Measurements from ENCODE around the gene NUP210L.

The NUP210L gene

DNA sequence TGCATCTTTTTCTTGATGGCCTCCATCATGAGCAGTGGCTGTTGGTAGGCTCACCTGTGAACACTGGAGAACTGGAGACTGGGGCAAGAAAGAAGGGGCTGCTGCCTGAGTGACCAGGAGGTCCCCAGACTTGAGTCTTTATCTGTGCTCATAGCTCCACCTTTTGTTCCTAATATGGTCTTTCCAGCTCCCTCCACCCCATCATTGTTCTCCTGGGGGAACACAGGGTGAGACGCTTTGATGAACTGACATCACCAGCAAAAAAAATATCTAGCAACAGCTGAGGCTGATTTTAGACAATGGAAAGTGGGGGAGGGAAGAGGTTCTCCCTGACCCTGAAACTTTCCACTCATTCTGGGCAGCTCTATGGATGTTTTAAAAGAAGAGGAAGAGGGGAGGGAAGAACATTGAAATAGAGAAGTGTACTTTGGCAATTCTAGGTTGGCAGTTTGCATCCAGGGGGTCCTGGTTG lies 37.2 kb upstream of the NUP210L start, which contains the start of gene TPM3:
Gene TPM3 (minus strand): TSS at position 111 of the 472 bp plus-strand sequence. CDS start 82 bp downstream, at position 29.
- Histone ChIP-seq H3K18ac (ENCODE audit: low read length) (no peak within 1 kb of the TSS), H3K4me3 (ENCODE audit: low read length) (no peak within 1 kb of the TSS)

DNA sequence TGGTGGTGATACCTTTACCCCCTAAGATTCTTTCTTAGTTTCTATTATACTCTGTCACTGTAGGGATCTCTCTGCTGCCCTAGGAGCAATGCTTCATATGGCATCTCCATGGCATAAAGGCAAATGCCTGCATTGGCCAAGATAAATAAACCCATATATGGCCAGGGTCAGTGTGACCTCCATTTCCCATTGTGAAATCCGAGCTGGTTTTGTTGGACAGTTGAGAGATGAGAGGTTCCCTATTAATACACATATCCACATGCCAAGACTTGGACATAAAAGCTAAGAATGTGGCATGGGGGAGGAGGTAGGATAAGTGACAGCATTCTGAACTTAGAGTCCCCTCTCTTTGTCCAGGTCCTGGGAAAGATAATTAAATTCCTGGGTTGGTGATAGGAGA lies 35.7 kb upstream of the NUP210L start:
- Histone ChIP-seq H2BK5ac (ENCODE audit: low read length) (no peak overlapping the region), H2BK15ac (replicated peaks; ENCODE audit: low read depth) (no peak overlapping the region), H3K4me2 (ENCODE audit: low read length) (no peak overlapping the region), H3K18ac (ENCODE audit: low read length) (no peak overlapping the region), H3K27me3 (ENCODE audit: insufficient read depth, low read length, poor library complexity) (no peaks in the 10 kb centered on the region), H2BK120ac (ENCODE audit: low read depth, low read length) (no peak overlapping the region), H3K4me3 (ENCODE audit: low read length) (no peak overlapping the region), H3K56ac (ENCODE audit: low read length) (no peak overlapping the region), H3K27ac (ENCODE audit: low read depth, low read length) (no peak overlapping the region), H3K4me1 (ENCODE audit: control insufficient read depth, low read depth, low read length) (no peaks in the 10 kb centered on the region), H3K4ac (ENCODE audit: low read depth, low read length) (no peak overlapping the region), H3K79me2 (ENCODE audit: control insufficient read depth, insufficient read depth, low read length) (no peaks in the 10 kb centered on the region), H4K8ac (ENCODE audit: low read depth, low read length) (no peak overlapping the region), H3K23ac (ENCODE audit: low read length) (no peak overlapping the region), H3K79me1 (ENCODE audit: low read length) (no peaks in the 10 kb centered on the region), H3K9ac (ENCODE audit: low read length) (no peak overlapping the region), H4K5ac (ENCODE audit: low read length) (no peak overlapping the region), H2AK5ac (ENCODE audit: low read length) (no peak overlapping the region), H3K36me3 (ENCODE audit: control insufficient read depth, insufficient read depth, low read length) (no peaks in the 10 kb centered on the region)
- no CpG with 5 or more reads among the region's 1 CpG for WGBS (ENCODE audit: extremely low coverage, insufficient coverage, low lambda C conversion rate)
- DNase-seq, result no peak

More for the DNA sequence above, 37.2 kb upstream of the NUP210L start, which contains the start of gene TPM3:
- H4K8ac ChIP-seq (ENCODE audit: low read depth, low read length), result no peak within 1 kb of the TSS
- H4K5ac ChIP-seq (ENCODE audit: low read length), result no peak within 1 kb of the TSS
- no peak within 1 kb of the TSS for H3K4ac ChIP-seq (ENCODE audit: low read depth, low read length)
- H3K27ac ChIP-seq (ENCODE audit: low read depth, low read length), result no peak within 1 kb of the TSS
- no peak within 1 kb of the TSS for H2BK5ac ChIP-seq (ENCODE audit: low read length)
- H2AK5ac ChIP-seq (ENCODE audit: low read length), result no peak within 1 kb of the TSS
- H3K79me2 ChIP-seq (ENCODE audit: control insufficient read depth, insufficient read depth, low read length), result no peaks in the 10 kb centered on the region
- H3K56ac ChIP-seq (ENCODE audit: low read length), result no peak within 1 kb of the TSS
- no peaks in the 10 kb centered on the region for H3K36me3 ChIP-seq (ENCODE audit: control insufficient read depth, insufficient read depth, low read length)
- H3K23ac ChIP-seq (ENCODE audit: low read length), result no peak within 1 kb of the TSS
- peak; percentile 16 for DNase-seq
- no peak within 1 kb of the TSS for H2BK120ac ChIP-seq (ENCODE audit: low read depth, low read length)
- WGBS (ENCODE audit: extremely low coverage, insufficient coverage, low lambda C conversion rate), result no CpG with 5 or more reads among the region's 1 CpG
- H3K4me2 ChIP-seq (ENCODE audit: low read length), result no peak within 1 kb of the TSS
- no peaks in the 10 kb centered on the region for H3K4me1 ChIP-seq (ENCODE audit: control insufficient read depth, low read depth, low read length)
- no peak within 1 kb of the TSS for H3K9ac ChIP-seq (ENCODE audit: low read length)
- no peaks in the 10 kb centered on the region for H3K27me3 ChIP-seq (ENCODE audit: insufficient read depth, low read length, poor library complexity)
- no peaks in the 10 kb centered on the region for H3K79me1 ChIP-seq (ENCODE audit: low read length)
- H2BK15ac ChIP-seq (replicated peaks; ENCODE audit: low read depth), result no peak within 1 kb of the TSS

DNA sequence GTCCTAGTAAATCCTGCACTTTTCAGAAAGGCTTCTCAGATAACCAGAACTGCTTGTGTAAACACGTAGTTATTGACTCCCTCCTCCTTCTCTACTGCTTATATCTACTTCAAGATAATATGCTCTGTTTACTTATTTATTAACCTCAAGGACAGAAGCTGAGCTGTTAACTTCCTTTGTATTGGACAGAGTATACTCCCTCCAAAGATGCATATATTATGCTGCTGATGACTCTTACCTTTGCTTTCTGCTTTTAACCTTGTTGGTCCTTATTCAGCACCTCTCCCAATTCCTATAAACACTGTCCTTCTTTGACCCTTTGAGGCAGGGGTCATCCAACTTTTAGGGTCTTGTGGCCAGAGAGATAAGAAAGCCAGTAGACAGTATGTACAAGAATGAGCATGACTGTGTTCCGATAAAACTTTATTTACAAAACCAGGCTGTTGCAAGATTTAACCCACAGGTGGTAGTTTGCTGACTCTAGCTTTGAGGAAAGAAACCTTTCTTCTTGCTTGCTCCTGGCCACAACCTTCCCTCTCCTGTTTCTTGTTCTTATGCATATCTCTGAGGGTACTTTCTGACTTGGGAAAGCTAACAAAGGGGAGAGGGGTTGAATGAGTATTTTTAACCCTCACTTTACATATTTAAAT lies 32.1 kb upstream of the NUP210L start:
- Histone ChIP-seq H3K9ac (ENCODE audit: low read length) (no peak overlapping the region), H3K4ac (ENCODE audit: low read depth, low read length) (no peak overlapping the region), H3K79me1 (ENCODE audit: low read length) (no peaks in the 10 kb centered on the region), H3K4me1 (ENCODE audit: control insufficient read depth, low read depth, low read length) (no peaks in the 10 kb centered on the region), H3K79me2 (ENCODE audit: control insufficient read depth, insufficient read depth, low read length) (peaks cover 9% of the 10 kb centered on the region), H3K56ac (ENCODE audit: low read length) (no peak overlapping the region), H3K23ac (ENCODE audit: low read length) (no peak overlapping the region), H3K36me3 (ENCODE audit: control insufficient read depth, insufficient read depth, low read length) (no peaks in the 10 kb centered on the region), H2BK120ac (ENCODE audit: low read depth, low read length) (no peak overlapping the region), H2AK5ac (ENCODE audit: low read length) (no peak overlapping the region), H3K18ac (ENCODE audit: low read length) (no peak overlapping the region), H3K4me2 (ENCODE audit: low read length) (no peak overlapping the region), H2BK15ac (replicated peaks; ENCODE audit: low read depth) (no peak overlapping the region), H2BK5ac (ENCODE audit: low read length) (no peak overlapping the region), H4K8ac (ENCODE audit: low read depth, low read length) (no peak overlapping the region), H3K4me3 (ENCODE audit: low read length) (no peak overlapping the region), H4K5ac (ENCODE audit: low read length) (no peak overlapping the region), H3K27ac (ENCODE audit: low read depth, low read length) (no peak overlapping the region), H3K27me3 (ENCODE audit: insufficient read depth, low read length, poor library complexity) (no peaks in the 10 kb centered on the region)
- no CpG with 5 or more reads among the region's 2 CpGs for WGBS (ENCODE audit: extremely low coverage, insufficient coverage, low lambda C conversion rate)
- peak; percentile 14 for DNase-seq

DNA sequence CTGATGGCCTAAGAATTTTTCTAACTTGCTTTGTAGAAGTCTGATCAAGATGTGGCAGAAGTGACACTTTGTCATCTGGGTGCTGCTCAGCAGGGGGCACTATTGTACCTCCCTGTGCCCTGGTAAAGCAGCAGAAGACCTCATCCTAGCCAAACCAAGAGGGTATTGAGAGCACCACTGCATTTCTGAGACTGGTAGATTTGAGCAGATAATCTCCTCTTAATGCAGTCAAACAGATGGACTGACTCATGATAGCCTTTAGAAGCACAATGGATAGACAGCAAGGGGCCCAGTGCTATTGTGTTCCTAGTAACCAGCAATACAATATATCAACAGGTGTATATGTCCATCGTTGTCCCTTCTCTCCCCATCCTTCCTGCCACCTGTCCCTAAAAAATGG lies 31.3 kb upstream of the NUP210L start:
- Histone ChIP-seq H3K79me1 (ENCODE audit: low read length) (no peaks in the 10 kb centered on the region), H2BK15ac (replicated peaks; ENCODE audit: low read depth) (no peak overlapping the region), H2BK5ac (ENCODE audit: low read length) (no peak overlapping the region), H3K4ac (ENCODE audit: low read depth, low read length) (no peak overlapping the region), H3K27ac (ENCODE audit: low read depth, low read length) (no peak overlapping the region), H3K18ac (ENCODE audit: low read length) (no peak overlapping the region), H3K27me3 (ENCODE audit: insufficient read depth, low read length, poor library complexity) (no peaks in the 10 kb centered on the region), H3K4me2 (ENCODE audit: low read length) (no peak overlapping the region), H3K9ac (ENCODE audit: low read length) (no peak overlapping the region), H2AK5ac (ENCODE audit: low read length) (no peak overlapping the region), H3K56ac (ENCODE audit: low read length) (no peak overlapping the region), H3K23ac (ENCODE audit: low read length) (no peak overlapping the region), H3K4me3 (ENCODE audit: low read length) (no peak overlapping the region), H3K36me3 (ENCODE audit: control insufficient read depth, insufficient read depth, low read length) (no peaks in the 10 kb centered on the region), H4K5ac (ENCODE audit: low read length) (no peak overlapping the region), H3K79me2 (ENCODE audit: control insufficient read depth, insufficient read depth, low read length) (peaks cover 17% of the 10 kb centered on the region), H3K4me1 (ENCODE audit: control insufficient read depth, low read depth, low read length) (no peaks in the 10 kb centered on the region), H2BK120ac (ENCODE audit: low read depth, low read length) (no peak overlapping the region), H4K8ac (ENCODE audit: low read depth, low read length) (no peak overlapping the region)
- no CpG with 5 or more reads among the region's 1 CpG for WGBS (ENCODE audit: extremely low coverage, insufficient coverage, low lambda C conversion rate)
- DNase-seq, result peak; percentile 79

DNA sequence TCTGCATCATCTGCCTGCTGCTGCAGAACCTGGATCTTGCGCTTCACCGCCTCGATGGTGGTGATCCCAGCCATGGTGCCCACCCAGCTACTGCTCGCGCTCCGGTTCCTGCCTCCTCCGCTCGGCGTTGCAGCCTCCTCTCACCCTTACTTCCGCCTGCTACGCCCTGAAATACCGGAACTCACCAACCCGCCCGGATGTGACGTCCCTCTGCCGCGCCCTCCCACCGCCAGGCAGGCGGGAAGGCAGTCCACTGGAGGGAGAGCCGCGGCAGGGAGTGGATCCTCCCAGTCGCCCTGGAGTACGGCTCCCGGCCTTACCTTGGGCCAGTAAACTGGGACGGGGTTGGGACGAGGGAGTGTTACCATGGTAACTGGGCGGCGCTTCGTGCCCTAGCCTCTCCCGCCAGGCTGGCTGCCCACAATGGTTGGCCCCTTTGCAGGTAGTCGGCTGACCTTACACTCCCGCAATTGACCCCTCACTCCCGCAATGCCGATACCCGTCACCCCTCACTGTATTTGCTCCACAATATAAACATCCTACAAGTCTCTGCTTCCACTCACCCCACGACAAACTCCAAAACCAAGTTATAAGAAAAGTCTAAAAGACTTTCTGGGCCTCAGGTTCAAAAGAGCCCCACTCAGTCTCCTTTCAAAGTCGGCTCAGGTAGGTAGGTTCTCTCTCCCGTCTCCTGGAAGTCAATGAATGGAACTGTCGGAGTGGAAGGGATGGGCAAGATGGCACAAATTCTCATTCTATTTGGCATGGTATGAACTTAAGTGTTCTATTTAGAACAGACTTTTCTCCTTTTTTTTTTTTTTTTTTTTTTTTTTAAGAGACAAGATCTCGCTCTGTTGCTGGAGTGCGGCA lies 28.4 kb upstream of the NUP210L start:
- H3K27ac ChIP-seq (ENCODE audit: low read depth, low read length), result peak overlapping the region; percentile 81
- WGBS (ENCODE audit: extremely low coverage, insufficient coverage, low lambda C conversion rate), result no CpG with 5 or more reads among the region's 41 CpGs

More for the DNA sequence above, 28.4 kb upstream of the NUP210L start:
- H4K5ac ChIP-seq (ENCODE audit: low read length), result no peak overlapping the region
- no peaks in the 10 kb centered on the region for H3K79me1 ChIP-seq (ENCODE audit: low read length)
- H2BK120ac ChIP-seq (ENCODE audit: low read depth, low read length), result no peak overlapping the region
- H3K27me3 ChIP-seq (ENCODE audit: insufficient read depth, low read length, poor library complexity), result no peaks in the 10 kb centered on the region
- peaks cover 2% of the 10 kb centered on the region for H3K36me3 ChIP-seq (ENCODE audit: control insufficient read depth, insufficient read depth, low read length)
- DNase-seq, result peak; percentile 100
- H2BK15ac ChIP-seq (replicated peaks; ENCODE audit: low read depth), result no peak overlapping the region
- H3K79me2 ChIP-seq (ENCODE audit: control insufficient read depth, insufficient read depth, low read length), result peaks cover 45% of the 10 kb centered on the region
- no peak overlapping the region for H4K8ac ChIP-seq (ENCODE audit: low read depth, low read length)
- peak overlapping the region; percentile 87 for H3K4me3 ChIP-seq (ENCODE audit: low read length)
- no peak overlapping the region for H3K23ac ChIP-seq (ENCODE audit: low read length)
- peak overlapping the region; percentile 58 for H2BK5ac ChIP-seq (ENCODE audit: low read length)
- peak overlapping the region; percentile 97 for H3K56ac ChIP-seq (ENCODE audit: low read length)
- H3K4ac ChIP-seq (ENCODE audit: low read depth, low read length), result peak overlapping the region; percentile 24
- peak overlapping the region; percentile 38 for H3K4me2 ChIP-seq (ENCODE audit: low read length)
- H2AK5ac ChIP-seq (ENCODE audit: low read length), result no peak overlapping the region
- peaks cover 11% of the 10 kb centered on the region for H3K4me1 ChIP-seq (ENCODE audit: control insufficient read depth, low read depth, low read length)
- peak overlapping the region; percentile 54 for H3K18ac ChIP-seq (ENCODE audit: low read length)
- H3K9ac ChIP-seq (ENCODE audit: low read length), result peak overlapping the region; percentile 93
